Measurements from ENCODE around the gene HSD3B7. TPM values are rescaled to one million over a fixed set of nuclear protein-coding genes. Genes with fewer than 3 reads are reported as not detected.

HSD3B7 gene
- polyA plus RNA-seq, 10 donors, result 7.1 to 13.8 (median 9.8) TPM

DNA sequence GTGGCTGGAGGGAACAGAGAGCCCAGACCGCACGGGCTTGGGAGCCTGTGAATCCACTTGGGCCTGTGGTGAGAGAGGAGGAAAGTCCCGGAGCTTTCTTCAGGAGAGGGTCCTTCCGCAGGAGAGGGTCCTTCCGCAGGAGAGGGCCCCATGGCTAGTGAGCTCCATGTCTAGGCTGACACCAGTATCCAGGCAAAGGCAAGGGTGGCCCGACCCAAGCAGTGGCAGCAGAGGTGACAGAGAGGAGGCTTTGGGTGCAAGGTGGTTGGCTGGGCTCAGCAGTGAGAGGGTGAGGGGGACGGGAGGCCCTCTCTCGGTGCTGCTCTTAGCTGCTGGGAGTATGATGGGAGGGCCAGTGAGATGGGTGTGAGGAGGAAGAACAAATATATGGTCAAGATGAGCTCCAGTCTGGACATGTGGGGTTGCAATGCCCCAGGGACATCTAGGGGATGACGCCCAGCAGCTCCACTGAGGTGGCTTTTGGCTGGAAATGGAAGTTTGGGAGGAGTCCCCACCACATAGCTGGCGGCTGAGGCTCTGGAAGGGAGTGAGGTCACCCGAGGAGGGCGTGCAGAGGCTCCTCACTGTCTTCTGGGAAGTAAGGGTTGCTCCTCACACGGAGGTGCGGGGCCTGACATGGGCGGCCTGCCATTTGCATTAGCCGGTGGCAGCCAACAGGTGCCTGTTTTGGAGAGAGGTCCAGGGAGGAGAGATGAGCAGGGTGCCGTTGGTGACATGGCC lies 2.3 kb upstream of the HSD3B7 start:
- DNase-seq, result peak in 2 of 3 donors; percentile 65 to 67

- DNase-seq, result no peak
Measured at GRCh38 chr16:30983289-30983889, 1.6 kb upstream of the HSD3B7 start.

DNA sequence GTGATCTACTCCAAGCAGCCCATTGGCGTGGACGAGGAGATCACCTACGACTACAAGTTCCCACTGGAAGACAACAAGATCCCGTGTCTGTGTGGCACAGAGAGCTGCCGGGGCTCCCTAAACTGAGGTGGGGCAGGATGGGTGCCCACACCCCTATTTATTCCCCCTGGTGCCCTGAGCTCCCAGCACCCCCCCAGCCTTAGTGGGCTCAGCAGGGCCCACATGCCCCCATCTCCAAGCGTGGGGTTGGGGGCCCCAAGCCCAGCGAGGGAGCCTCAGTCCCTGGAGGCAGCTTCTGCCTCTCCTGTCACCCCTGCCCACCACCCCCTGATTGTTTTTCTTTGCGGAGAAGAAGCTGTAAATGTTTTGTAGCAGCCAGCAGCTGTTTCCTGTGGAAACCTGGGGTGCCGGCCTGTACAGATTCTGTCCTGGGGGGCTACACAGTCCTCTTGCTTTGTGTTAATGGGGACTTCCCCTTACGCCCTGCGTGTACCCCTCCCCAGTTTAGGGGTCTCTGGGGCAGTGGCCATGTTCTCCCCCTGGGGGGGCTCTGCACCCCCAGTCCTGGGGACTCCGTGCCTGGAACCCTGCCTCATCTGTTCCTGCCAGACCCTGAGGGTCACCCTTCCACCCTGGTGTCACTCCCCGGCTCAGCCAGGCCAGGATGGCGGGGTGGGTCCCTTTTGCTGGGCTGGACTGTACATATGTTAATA lies 953 bp upstream of the HSD3B7 start:
- DNase-seq, result no peak

- DNase-seq, result no peak
Measured at GRCh38 chr16:30985401-30986128, 558 bp downstream of the HSD3B7 start.

DNA sequence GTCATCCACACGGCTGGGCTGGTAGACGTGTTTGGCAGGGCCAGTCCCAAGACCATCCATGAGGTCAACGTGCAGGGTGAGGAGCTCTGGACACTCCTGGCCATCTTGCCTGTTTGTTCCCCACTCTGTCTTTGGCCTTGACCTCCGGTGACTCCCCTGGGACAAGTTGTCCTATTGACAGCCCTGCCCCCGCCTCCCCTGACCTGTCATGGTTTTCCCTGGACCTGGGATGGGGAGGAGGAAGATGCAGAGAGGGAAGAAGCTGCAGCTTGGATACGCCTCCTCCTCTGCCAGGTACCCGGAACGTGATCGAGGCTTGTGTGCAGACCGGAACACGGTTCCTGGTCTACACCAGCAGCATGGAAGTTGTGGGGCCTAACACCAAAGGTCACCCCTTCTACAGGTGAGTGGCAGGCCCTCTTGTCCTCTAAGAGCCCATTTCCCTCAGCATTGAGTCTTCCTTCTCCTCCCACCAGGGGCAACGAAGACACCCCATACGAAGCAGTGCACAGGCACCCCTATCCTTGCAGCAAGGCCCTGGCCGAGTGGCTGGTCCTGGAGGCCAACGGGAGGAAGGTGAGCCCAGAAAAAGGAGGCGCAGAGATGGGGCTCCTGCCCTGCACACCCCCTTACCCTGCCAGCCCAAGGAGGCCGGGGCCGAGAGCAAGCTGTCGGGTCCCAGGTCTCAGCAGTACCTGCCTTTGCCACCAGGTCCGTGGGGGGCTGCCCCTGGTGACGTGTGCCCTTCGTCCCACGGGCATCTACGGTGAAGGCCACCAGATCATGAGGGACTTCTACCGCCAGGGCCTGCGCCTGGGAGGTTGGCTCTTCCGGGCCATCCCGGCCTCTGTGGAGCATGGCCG lies 1.4 kb downstream of the HSD3B7 start:
- DNase-seq, result no peak

- no peak for DNase-seq
Measured at GRCh38 chr16:30987581-30988190, 2.7 kb downstream of the HSD3B7 start.

DNA sequence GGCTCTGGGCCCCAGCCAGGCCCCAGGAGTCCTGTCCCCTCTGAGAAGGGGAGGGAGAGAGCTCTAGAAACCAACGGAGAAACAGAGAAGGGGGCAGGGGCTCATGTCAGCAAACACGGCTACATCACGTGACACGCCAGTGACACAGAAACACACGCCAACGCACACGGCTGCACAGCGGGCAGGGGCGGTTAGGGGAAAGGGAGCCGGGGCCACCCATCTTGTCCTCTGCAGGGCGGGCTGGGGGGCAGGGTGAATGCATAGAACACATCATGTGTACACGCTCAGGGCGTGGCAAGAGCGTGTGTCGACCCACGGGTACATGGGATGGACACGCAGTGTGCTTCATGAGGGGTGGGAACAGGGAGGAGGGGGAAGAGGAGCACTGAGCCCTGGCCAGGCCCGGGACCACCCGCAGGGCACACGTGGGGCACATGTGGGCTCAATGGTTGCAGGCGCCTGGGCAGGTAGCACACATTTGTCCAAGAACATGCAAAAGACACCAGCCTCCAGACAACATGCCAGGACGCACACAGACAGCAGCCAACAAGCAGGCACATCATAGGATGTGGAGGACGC lies 4.6 kb downstream of the HSD3B7 start:
- DNase-seq, result no peak

- DNase-seq, result no peak
Measured at GRCh38 chr16:30990105-30990504, 5.1 kb downstream of the HSD3B7 start.

- no peak for DNase-seq
Measured at GRCh38 chr16:30991052-30991451, 6.0 kb downstream of the HSD3B7 start.

GRCh38 chr16:30992276-30992780 lies 7.3 kb downstream of the HSD3B7 start:
- no peak for DNase-seq

GRCh38 chr16:30992931-30993816 lies 8.2 kb downstream of the HSD3B7 start:
- no peak for DNase-seq

- no peak for DNase-seq
Measured at GRCh38 chr16:30995927-30996323, 10.9 kb downstream of the HSD3B7 start.

GRCh38 chr16:30996324-30996984 lies 11.4 kb downstream of the HSD3B7 start:
- DNase-seq, result peak in 2 of 3 donors; percentile 67 to 71

DNA sequence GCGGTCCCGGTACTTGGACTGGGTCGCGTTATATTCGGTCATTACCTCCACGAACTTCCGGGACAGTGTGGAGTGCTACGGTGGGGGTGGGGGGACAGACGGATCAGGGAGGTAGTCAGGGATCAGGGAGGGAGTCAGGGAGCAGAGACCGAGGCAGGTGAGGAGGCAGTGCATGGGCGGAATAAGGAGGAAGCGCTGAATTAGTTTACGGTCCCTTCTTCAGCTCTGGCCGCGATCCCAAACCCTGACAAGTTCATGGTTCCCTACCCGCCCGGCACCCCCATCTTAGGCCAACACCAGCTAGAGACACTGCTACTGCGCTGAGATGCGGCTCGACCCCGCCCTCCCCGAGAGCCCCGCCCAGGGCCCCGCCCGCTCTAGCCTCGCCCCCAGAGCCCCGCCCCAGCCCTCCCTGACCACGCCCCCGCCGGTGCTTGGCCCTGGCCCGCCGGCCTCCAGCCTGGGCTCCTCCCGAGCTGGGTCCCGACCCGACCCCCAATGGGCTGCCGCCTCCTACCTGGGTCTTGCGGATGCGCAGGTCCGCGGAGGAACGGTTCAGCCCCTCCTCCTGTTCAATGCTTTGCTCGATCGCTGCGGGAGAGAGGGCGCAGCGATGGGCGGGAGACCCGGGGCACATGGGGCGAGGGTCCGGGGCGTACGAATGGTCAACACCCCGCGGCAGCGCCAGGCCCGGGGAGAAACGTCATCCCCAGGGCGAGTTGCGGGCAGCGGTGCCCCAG lies 12.1 kb downstream of the HSD3B7 start:
- peak in 2 of 3 donors; percentile 57 to 68 for DNase-seq

DNA sequence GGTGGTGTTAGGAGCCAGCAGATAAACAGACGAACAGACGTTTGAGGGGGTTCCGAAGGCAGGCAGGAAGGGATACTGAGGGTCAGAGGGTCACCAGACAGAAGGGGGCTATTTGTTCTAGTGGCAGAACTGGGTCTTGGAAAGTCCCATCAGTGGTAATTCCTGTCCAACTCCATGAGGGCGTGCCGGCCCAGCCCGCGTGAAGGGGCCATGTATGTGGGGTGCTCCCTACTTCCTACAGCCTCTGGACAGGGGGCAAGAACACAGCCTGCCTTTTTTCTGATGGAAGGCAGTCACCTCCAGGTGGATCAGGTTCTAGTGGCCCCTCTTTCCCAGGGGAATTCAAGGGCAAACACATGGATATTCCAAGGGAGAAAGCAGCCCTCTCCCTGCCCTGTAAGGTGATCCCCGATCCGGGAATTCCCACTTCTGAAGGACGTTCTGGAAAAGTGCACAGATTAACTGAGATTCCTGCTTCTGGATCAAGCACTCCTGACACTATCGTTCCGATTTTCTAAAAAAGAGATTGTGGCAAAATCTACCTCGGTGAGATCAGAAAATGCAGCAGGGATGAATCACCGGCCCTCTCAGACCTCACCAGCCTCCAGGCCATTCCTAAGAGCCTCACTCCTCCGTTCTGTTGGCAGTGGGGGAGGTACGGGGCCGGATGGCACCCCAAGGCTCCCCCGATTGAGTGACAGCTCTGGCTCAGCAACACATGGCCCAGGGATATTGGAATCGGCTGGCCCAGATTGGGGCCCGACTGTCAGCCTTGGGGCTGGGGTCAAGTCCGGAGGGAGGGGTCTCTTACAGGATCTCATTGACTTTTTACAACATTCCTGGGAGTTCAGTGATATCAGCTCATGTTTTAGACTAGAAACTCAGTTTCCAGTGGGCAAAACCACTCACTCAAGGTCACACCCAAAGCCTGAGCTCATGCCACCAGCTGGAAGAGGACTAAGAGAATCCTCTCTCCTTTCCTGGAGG lies 13.0 kb downstream of the HSD3B7 start:
- peak in 1 of 3 donors; percentile 53 for DNase-seq

Data from muscle of back (tissue), 11 donors.